RWPE1 (cell line): ENCODE measurements around the gene CHST13.

Experiments
- CTCF ChIA-PET: fragments of 350-600 bp; sonication (Branson Sonifier 250); formaldehyde crosslinking; extraction: SDS; loops from one replicate; lab custom pipeline; 2021; lab: Yijun Ruan, JAX
- POLR2A ChIA-PET: fragments of 400-600 bp; formaldehyde crosslinking; extraction: SDS; loops from one replicate; lab custom pipeline; 2020; ENCODE audit warnings: antibody characterized with exemption; ENCODE audit not compliant: low non-redundant PET; lab: Yijun Ruan, JAX
- DNase-seq: peaks from one replicate; pipeline ENCODE4 v3.0.0; 2012; ENCODE audit warnings: low spot score
- H3K27ac ChIP-seq: fragments of 450-650 bp; 2 replicates; pipeline ENCODE4 v1.5.1; 2017
- CTCF ChIP-seq: fragments of 450-650 bp; conservative IDR thresholded peaks from 2 replicates; pipeline ENCODE4 v1.5.1; 2017; ENCODE audit warnings: low read depth, mild to moderate bottlenecking

CHST13 gene

GRCh38 chr3:126522363-126522788 is 1.6 kb upstream of the CHST13 start:
- peak; percentile 68 for DNase-seq
- ChIA-PET POLR2A (no interaction called here), CTCF (interaction anchor here (0.6 to 1.3 kb wide), 14 partner anchors 8 to 1161 kb away, joined by 3 to 6 read pairs (median 4); no protein-coding TSS in a partner anchor)
- H3K27ac ChIP-seq, result no peak overlapping the region
- peak; percentile 84 for TF ChIP-seq CTCF

GRCh38 chr3:126524429-126524988 is 554 bp downstream of the CHST13 start:
- POLR2A ChIA-PET, result no interaction called here
- 0 out of 2 replicates have a peak, but pooled peaks have one; percentile 12 for TF ChIP-seq CTCF
- no peak overlapping the region for H3K27ac ChIP-seq
- DNase-seq, result no peak
- CTCF ChIA-PET, result no interaction called here

GRCh38 chr3:126525091-126525852 is 1.3 kb downstream of the CHST13 start:
- H3K27ac ChIP-seq, result no peak overlapping the region
- CTCF ChIA-PET, result no interaction called here
- TF ChIP-seq CTCF, result no peak
- POLR2A ChIA-PET, result no interaction called here
- no peak for DNase-seq

- no peak overlapping the region for H3K27ac ChIP-seq
- no peak for TF ChIP-seq CTCF
- no peak for DNase-seq
- ChIA-PET POLR2A (no interaction called here), CTCF (no interaction called here)
Observed at GRCh38 chr3:126525853-126526667, 2.1 kb downstream of the CHST13 start.

- ChIA-PET POLR2A (no interaction called here), CTCF (no interaction called here)
- no peak for TF ChIP-seq CTCF
- no peak overlapping the region for H3K27ac ChIP-seq
- DNase-seq, result no peak
Observed at GRCh38 chr3:126526668-126527005, 2.7 kb downstream of the CHST13 start.

- no peak for TF ChIP-seq CTCF
- POLR2A ChIA-PET, result no interaction called here
- CTCF ChIA-PET, result no interaction called here
Observed at GRCh38 chr3:126527006-126527405, 3.1 kb downstream of the CHST13 start.

More at GRCh38 chr3:126527006-126527405, 3.1 kb downstream of the CHST13 start:
- DNase-seq, result no peak
- no peak overlapping the region for H3K27ac ChIP-seq
